Bronchial epithelial cell (primary cell): ENCODE data around the gene TXK. TPM values are rescaled to one million over a fixed set of nuclear protein-coding genes. Genes with fewer than 3 reads are reported as not detected.

Experiments used
- DNase-seq: peaks from one replicate; pipeline ENCODE4 v3.0.0-alpha.2; 2010; ENCODE audit warnings: low read depth
- FAIRE-seq: peaks from 2 replicates; lab custom pipeline; 2011; peaks lifted over from hg19 to GRCh38; lab: Jason Lieb, UNC
- H3K27me3 ChIP-seq: 2 replicates; pipeline ENCODE4 v1.5.1; 2011; ENCODE audit warnings: low read length; ENCODE audit not compliant: control insufficient read depth, insufficient read depth
- H3K36me3 ChIP-seq: 2 replicates; pipeline ENCODE4 v1.5.1; 2011; ENCODE audit warnings: low read length; ENCODE audit not compliant: control insufficient read depth, insufficient read depth
- H3K4me3 ChIP-seq: 2 replicates; pipeline ENCODE4 v1.5.1; 2011; ENCODE audit warnings: mild to moderate bottlenecking, low read depth, low read length, control low read depth
- CTCF ChIP-seq: IDR thresholded peaks from 2 replicates; pipeline ENCODE4 v1.5.1; 2011; ENCODE audit warnings: mild to moderate bottlenecking, moderate library complexity, low read length, control low read depth, inconsistent platforms; ENCODE audit not compliant: insufficient read depth, severe bottlenecking
- total RNA-seq: library from RNA; depleted of rRNA; stranded (reverse); fragments of >200 nt; gene quantifications from 2 replicates; pipeline ENCODE4 v1.2.1, GENCODE V29; 2014

The TXK gene
- total RNA-seq, 1 donor from 2014 or later: under 0.01 TPM

- no peak for FAIRE-seq
- no peak overlapping the region for H3K4me3 ChIP-seq
- DNase-seq: no peak
- no peaks in the 10 kb centered on the region for H3K27me3 ChIP-seq
- H3K36me3 ChIP-seq: no peaks in the 10 kb centered on the region
- TF ChIP-seq CTCF: no peak
Observed at GRCh38 chr4:48085821-48086589, 48.0 kb downstream of the TXK start.

- FAIRE-seq: no peak
- DNase-seq: no peak
- Histone ChIP-seq H3K27me3 (no peaks in the 10 kb centered on the region), H3K36me3 (no peaks in the 10 kb centered on the region), H3K4me3 (no peak overlapping the region)
- TF ChIP-seq CTCF: no peak
Observed at GRCh38 chr4:48082956-48083355, 51.1 kb downstream of the TXK start.

- H3K36me3 ChIP-seq: no peaks in the 10 kb centered on the region
- DNase-seq (no peak), FAIRE-seq (no peak)
- no peaks in the 10 kb centered on the region for H3K27me3 ChIP-seq
- no peak for TF ChIP-seq CTCF
- no peak overlapping the region for H3K4me3 ChIP-seq
Observed at GRCh38 chr4:48081196-48081595, 52.9 kb downstream of the TXK start.

- TF ChIP-seq CTCF: no peak
- FAIRE-seq (no peak), DNase-seq (peak; percentile 59)
- Histone ChIP-seq H3K4me3 (no peak overlapping the region), H3K27me3 (no peaks in the 10 kb centered on the region), H3K36me3 (no peaks in the 10 kb centered on the region)
Observed at GRCh38 chr4:48079972-48080391, 54.1 kb downstream of the TXK start.

GRCh38 chr4:48078862-48079655 is 55.0 kb downstream of the TXK start:
- Histone ChIP-seq H3K4me3 (no peak overlapping the region), H3K36me3 (no peaks in the 10 kb centered on the region), H3K27me3 (no peaks in the 10 kb centered on the region)
- no peak for TF ChIP-seq CTCF
- DNase-seq (no peak), FAIRE-seq (no peak)
